ENCODE data around the gene NTHL1. TPM values are rescaled to one million over a fixed set of nuclear protein-coding genes. Genes with fewer than 3 reads are reported as not detected.

NTHL1 gene
- total and polyA plus RNA-seq, 10 of the 15 experiments (the other 5 are each of a cell fraction or from before 2014, with no cell fraction given) = 0.85 to 54.7 (median 39.0) TPM

- WGBS (ENCODE audit: insufficient coverage, insufficient replicate concordance, low lambda C conversion rate, missing lambda C conversion rate) = 98% methylated on average over 37 of the region's 50 CpGs
- no TSS peak for BruUV-seq (replicated peaks)
- in situ Hi-C loops (cut with MboI) (no loop called here), intact Hi-C loops (cut with micrococcal nuclease; ENCODE audit: unreplicated experiment) (no loop called here)
- H3K4me1 ChIP-seq (ENCODE audit: control insufficient read depth, insufficient read depth, low read length) = peaks cover 26% of the 10 kb centered on the region
- peak overlapping the region; percentile 53 for H2AFZ ChIP-seq (ENCODE audit: control insufficient read depth, low read depth, low read length)
- ATAC-seq (no peak), FAIRE-seq (no peak), DNase-seq (ENCODE audit: low read depth, low spot score) (no peak)
- H3K9ac ChIP-seq (ENCODE audit: control insufficient read depth, insufficient read depth, low read length) = no peak overlapping the region
- no peak overlapping the region for H3K4me3 ChIP-seq
- H3K36me3 ChIP-seq (ENCODE audit: control insufficient read depth in 2 of 2, insufficient read depth in 2 of 2, low read length in 1 of 2) = peaks cover 1 to 3% of the 10 kb centered on the region in 2 experiments; a peak in 3 of 4 replicates
- ChIA-PET SMC1A (ENCODE audit: uncharacterized antibody, unreplicated experiment) (no interaction called here), CTCF (interaction anchor here (6.5 kb wide), 1 partner anchor 11 kb away, joined by 54 read pairs; no protein-coding TSS in a partner anchor), POLR2A (interaction anchor here (1.4 to 3.3 kb wide), 5 partner anchors 11 to 148 kb away, joined by 3 to 14 read pairs (median 13); partner anchors contain the start of genes RPS2 and TBL3), RAD21 (ENCODE audit: unreplicated experiment) (interaction anchor here (0.9 kb wide), 1 partner anchor 11 kb away, joined by 4 read pairs; no protein-coding TSS in a partner anchor)
- no peak overlapping the region for H3K27ac ChIP-seq (ENCODE audit: control insufficient read depth, insufficient read depth)
- no peaks in the 10 kb centered on the region for H4K20me1 ChIP-seq (ENCODE audit: control insufficient read depth, insufficient read depth)
- 0 out of 2 replicates have a peak overlapping the region, but pooled peaks have one; percentile 0 for H3K4me2 ChIP-seq (ENCODE audit: control insufficient read depth, insufficient read depth)
- no peaks in the 10 kb centered on the region for H3K79me2 ChIP-seq (ENCODE audit: control insufficient read depth, insufficient read depth, low read length)
- peaks cover 1% of the 10 kb centered on the region; the same call in 1 of the 3 replicates for H3K9me3 ChIP-seq (replicated peaks; ENCODE audit: control insufficient read depth, insufficient read depth, low read length)
- no peaks in the 10 kb centered on the region for H3K27me3 ChIP-seq (replicated peaks in 1 of 2; ENCODE audit: control insufficient read depth in 2 of 2, insufficient read depth in 2 of 2, low read length in 1 of 2)
- 0 out of 2 replicates have a peak, but pooled peaks have one; percentile 39 for TF ChIP-seq NR2F1 (conservative IDR thresholded peaks at IDR 0.05)
- no peak for TF ChIP-seq KDM1A (IDR thresholded peaks at IDR 0.05; ENCODE audit: borderline replicate concordance)
- TF ChIP-seq YBX1 (IDR thresholded peaks at IDR 0.05) = no peak
- TF ChIP-seq NFYA (IDR thresholded peaks at IDR 0.05; ENCODE audit: borderline replicate concordance, low read depth, low read length) = no peak
- TF ChIP-seq TAF1 (IDR thresholded peaks at IDR 0.05; ENCODE audit: borderline replicate concordance, low read depth, low read length) = no peak
- TF ChIP-seq PML (IDR thresholded peaks at IDR 0.05; ENCODE audit: low read length) = no peak
- TF ChIP-seq HDAC2 (IDR thresholded peaks at IDR 0.05) = no peak
- TF ChIP-seq RAD51 (IDR thresholded peaks at IDR 0.05) = no peak
- TF ChIP-seq SIX5 (IDR thresholded peaks at IDR 0.05; ENCODE audit: low read depth, low read length, severe bottlenecking) = no peak
- 0 out of 2 replicates have a peak, but pooled peaks have one; percentile 4 for TF ChIP-seq YY1 (IDR thresholded peaks at IDR 0.05; ENCODE audit: low read depth, low read length)
- no peak for TF ChIP-seq MYC (IDR thresholded peaks at IDR 0.05; ENCODE audit: insufficient read depth, insufficient read length, insufficient replicate concordance, low read length, severe bottlenecking)
- no peak for TF ChIP-seq TBL1XR1 (IDR thresholded peaks at IDR 0.05; ENCODE audit: low read depth, low read length)
- TF ChIP-seq REST (IDR thresholded peaks at IDR 0.05; ENCODE audit: low read depth, low read length) = no peak
- TF ChIP-seq CHD4 (IDR thresholded peaks at IDR 0.05) = no peak
- TF ChIP-seq STAT1 (conservative IDR thresholded peaks at IDR 0.05) = no peak
- no peak for TF ChIP-seq ZBTB4 (CRISPR knock-in tag; IDR thresholded peaks at IDR 0.05)
- no peak for TF ChIP-seq CHD1 (IDR thresholded peaks at IDR 0.05; ENCODE audit: low read depth, low read length)
- TF ChIP-seq DPF2 (IDR thresholded peaks at IDR 0.05) = 0 out of 2 replicates have a peak, but pooled peaks have one; percentile 4
- peak; percentile 2; the same call in 1 of the 2 replicates for TF ChIP-seq GATAD2B (conservative IDR thresholded peaks at IDR 0.05; ENCODE audit: low read depth)
- TF ChIP-seq RUNX3 (IDR thresholded peaks at IDR 0.05; ENCODE audit: low read length) = no peak
These were observed 54.8 kb downstream of the NTHL1 start for GRCh38 chr16:1992704-1993317.
